Measurements from ENCODE around the gene ARID1B.

- TF ChIP-seq CTCF (IDR thresholded peaks at IDR 0.05; ENCODE audit: insufficient read depth, low read depth, low read length) = no peak
- no peak for TF ChIP-seq EZH2 (IDR thresholded peaks at IDR 0.05; ENCODE audit: insufficient read depth, low read length)
Measured at GRCh38 chr6:157047328-157047727, 270.1 kb downstream of the ARID1B start.

Data from astrocyte (in vitro differentiated cells and primary cell).